CD4-positive, CD25-positive, alpha-beta regulatory T cell (primary cell): ENCODE measurements around the gene SETBP1. TPM values are rescaled to one million over a fixed set of nuclear protein-coding genes. Genes with fewer than 3 reads are reported as not detected.

Experiments used
- ATAC-seq, 2 donors: fragments of 150-1000 bp; cut with Tn5 transposase; one replicate each; pipeline ENCODE4 v1.10.0; 2021; ENCODE audit warnings: low read depth in 2 of 2, moderate number of reproducible peaks in 2 of 2, moderate library complexity in 1 of 2
- DNase-seq, 3 donors: peaks; one replicate each; pipeline versions ENCODE4 v3.0.0 to v3.0.0-alpha.2; 2012 to 2022; ENCODE audit warnings: mixed read lengths in 1 of 3
- H3K27ac ChIP-seq: one replicate; pipeline ENCODE4 v1.7.0; 2013; ENCODE audit warnings: mild to moderate bottlenecking, low read length; ENCODE audit not compliant: insufficient read depth, poor library complexity, severe bottlenecking
- H3K27me3 ChIP-seq: one replicate; pipeline ENCODE4 v1.7.0; 2013; ENCODE audit warnings: low read length; ENCODE audit not compliant: control insufficient read depth, insufficient read depth
- H3K36me3 ChIP-seq: one replicate; pipeline ENCODE4 v1.7.0; 2013; ENCODE audit warnings: mild to moderate bottlenecking, low read length, moderate library complexity; ENCODE audit not compliant: control insufficient read depth, insufficient read depth
- H3K4me1 ChIP-seq: 2 replicates; pipeline ENCODE4 v1.7.0; 2013; ENCODE audit warnings: mild to moderate bottlenecking, low read length; ENCODE audit not compliant: insufficient read depth, control insufficient read depth, poor library complexity, severe bottlenecking
- H3K4me3 ChIP-seq: one replicate; pipeline ENCODE4 v1.7.0; 2013; ENCODE audit warnings: low read depth, mild to moderate bottlenecking, low read length, moderate library complexity
- H3K9me3 ChIP-seq, 2 experiments: 1 replicate in 1 of 2; 2 replicates in 1 of 2; pipeline ENCODE4 v1.7.0; 2013; ENCODE audit warnings: low read length in 2 of 2, mild to moderate bottlenecking in 1 of 2, moderate library complexity in 1 of 2; ENCODE audit not compliant: control insufficient read depth in 2 of 2
- H3K27ac Mint-ChIP-seq, 3 donors: one replicate each; pipeline ENCODE4 v1.8.0; 2020 to 2022; ENCODE audit warnings: mild to moderate bottlenecking in 3 of 3, mixed read lengths in 3 of 3, moderate library complexity in 2 of 3
- H3K27me3 Mint-ChIP-seq: one replicate; pipeline ENCODE4 v1.8.0; 2022; ENCODE audit warnings: mild to moderate bottlenecking, mixed read lengths
- H3K36me3 Mint-ChIP-seq: one replicate; pipeline ENCODE4 v1.8.0; 2020; ENCODE audit warnings: mixed read lengths
- H3K4me1 Mint-ChIP-seq, 4 donors: one replicate each; pipeline ENCODE4 v1.8.0; 2020 to 2022; ENCODE audit warnings: mixed read lengths in 4 of 4, mild to moderate bottlenecking in 1 of 4
- H3K4me3 Mint-ChIP-seq, 4 donors: one replicate each; pipeline ENCODE4 v1.8.0; 2020 to 2022; ENCODE audit warnings: mild to moderate bottlenecking in 4 of 4, mixed read lengths in 4 of 4, moderate library complexity in 3 of 4
- H3K9me3 Mint-ChIP-seq, 7 donors: one replicate each; pipeline ENCODE4 v1.8.0; 2020 to 2022; ENCODE audit warnings: mixed read lengths in 7 of 7, mild to moderate bottlenecking in 3 of 7, moderate library complexity in 2 of 7
- polyA plus RNA-seq, 4 donors: library from polyadenylated mRNA; unstranded; fragments of 300-500 nt; fragmentation: Illumina TruSeq; gene quantifications; one replicate each; pipeline ENCODE4 v1.2.3, GENCODE V29; 2021
- total RNA-seq: library from RNA; stranded (reverse); gene quantifications from one replicate; pipeline ENCODE4 v1.2.3, GENCODE V29; 2022

SETBP1 gene
- total and polyA plus RNA-seq, 5 donors from 2014 or later, result 0.32 to 1.6 (median 0.38) TPM; not detected in 2

DNA sequence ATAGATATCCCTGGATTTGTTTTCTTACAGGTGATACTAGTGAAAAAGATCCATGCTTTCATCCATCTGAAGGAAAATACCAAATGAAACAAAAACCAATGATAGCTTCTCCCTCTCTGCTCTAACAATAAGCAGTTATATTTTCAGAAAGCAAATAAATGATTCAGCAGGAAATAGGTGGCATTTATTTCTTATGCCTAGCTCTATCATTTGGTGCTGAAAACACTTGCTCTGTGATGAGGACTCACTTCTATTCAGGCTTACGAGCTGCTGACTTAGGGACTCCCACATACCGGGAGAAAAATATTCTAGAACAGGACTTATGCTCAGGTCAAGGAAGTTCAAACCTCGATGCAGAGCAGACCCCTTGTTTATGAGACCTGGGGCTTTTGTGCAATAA, 142.6 kb downstream of the SETBP1 start:
- peaks cover 12% of the 10 kb centered on the region for H3K27me3 Mint-ChIP-seq
- no peak for DNase-seq
- no peak for ATAC-seq

DNA sequence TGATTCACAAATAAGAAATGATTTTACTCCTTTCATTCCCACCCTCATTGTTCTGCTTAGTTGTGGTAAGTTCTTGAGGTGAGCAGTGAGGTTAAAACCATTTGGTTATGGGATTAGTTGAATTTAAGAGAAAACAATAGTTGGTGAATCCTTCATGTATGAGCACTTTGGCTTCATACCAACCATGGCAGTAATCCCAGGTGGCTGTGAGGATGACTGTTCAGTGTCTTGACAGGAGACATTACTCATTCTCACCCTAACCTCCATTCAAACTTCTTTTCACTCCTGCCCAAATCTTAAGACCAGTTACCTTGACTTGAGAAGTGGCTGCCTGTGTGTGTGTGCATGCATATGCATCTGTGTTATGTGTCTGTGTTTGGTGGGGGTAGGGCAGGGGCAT, 143.1 kb downstream of the SETBP1 start:
- Histone ChIP-seq H3K4me3 (no peak overlapping the region), H3K9me3 (no peaks in the 10 kb centered on the region), H3K27ac (no peak overlapping the region), H3K27me3 (no peaks in the 10 kb centered on the region), H3K4me1 (no peaks in the 10 kb centered on the region), H3K36me3 (no peaks in the 10 kb centered on the region)
- ATAC-seq (no peak), DNase-seq (no peak)
- peaks cover under 1 to 2% (median 2%) of the 10 kb centered on the region in 4 donors for H3K4me1 Mint-ChIP-seq
- no peak overlapping the region for H3K4me3 Mint-ChIP-seq
- H3K9me3 Mint-ChIP-seq, result peaks cover 0 to 2% (median 0%) of the 10 kb centered on the region in 7 donors
- H3K27me3 Mint-ChIP-seq, result peaks cover 12% of the 10 kb centered on the region
- no peaks in the 10 kb centered on the region for H3K36me3 Mint-ChIP-seq
- H3K27ac Mint-ChIP-seq, result no peak overlapping the region

More for the DNA sequence above, 142.6 kb downstream of the SETBP1 start:
- H3K4me1 ChIP-seq, result no peaks in the 10 kb centered on the region
- H3K36me3 ChIP-seq, result no peaks in the 10 kb centered on the region
- no peaks in the 10 kb centered on the region for H3K9me3 ChIP-seq
- peaks cover 3 to 6% (median 4%) of the 10 kb centered on the region in 4 donors for H3K4me1 Mint-ChIP-seq
- no peak overlapping the region for H3K4me3 Mint-ChIP-seq
- H3K36me3 Mint-ChIP-seq, result no peaks in the 10 kb centered on the region
- H3K9me3 Mint-ChIP-seq, result peaks cover 0 to 2% (median 0%) of the 10 kb centered on the region in 7 donors
- H3K27ac Mint-ChIP-seq, result no peak overlapping the region
- no peaks in the 10 kb centered on the region for H3K27me3 ChIP-seq
- no peak overlapping the region for H3K27ac ChIP-seq
- no peak overlapping the region for H3K4me3 ChIP-seq

DNA sequence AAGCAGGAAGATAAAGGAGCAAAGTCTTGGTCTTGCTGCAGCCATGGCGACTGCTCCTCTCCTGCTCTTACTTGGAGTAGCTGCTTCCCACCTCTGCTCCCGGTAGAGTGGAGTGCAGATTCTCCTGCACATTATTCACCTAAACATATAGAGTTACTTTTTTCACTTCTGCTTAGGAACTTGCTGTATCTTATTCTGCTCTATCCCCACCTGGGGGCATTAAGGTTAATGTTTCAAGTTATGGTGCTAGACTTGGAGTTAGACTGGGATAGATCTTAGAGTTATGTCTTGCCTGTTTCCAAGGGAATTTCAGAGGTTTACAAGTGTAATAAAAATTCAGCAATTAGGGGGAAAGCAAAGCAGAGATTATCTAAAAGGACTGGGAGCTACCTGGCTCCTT, 144.2 kb downstream of the SETBP1 start:
- peaks cover 0 to 2% (median 0%) of the 10 kb centered on the region in 7 donors for H3K9me3 Mint-ChIP-seq
- Histone ChIP-seq H3K4me1 (no peaks in the 10 kb centered on the region), H3K27ac (no peak overlapping the region), H3K4me3 (no peak overlapping the region), H3K27me3 (no peaks in the 10 kb centered on the region), H3K9me3 (no peaks in the 10 kb centered on the region), H3K36me3 (no peaks in the 10 kb centered on the region)
- H3K4me3 Mint-ChIP-seq, result no peak overlapping the region
- H3K4me1 Mint-ChIP-seq, result no peaks in the 10 kb centered on the region
- H3K36me3 Mint-ChIP-seq, result no peaks in the 10 kb centered on the region
- no peak for ATAC-seq
- DNase-seq, result no peak
- no peak overlapping the region for H3K27ac Mint-ChIP-seq
- peaks cover 12% of the 10 kb centered on the region for H3K27me3 Mint-ChIP-seq

DNA sequence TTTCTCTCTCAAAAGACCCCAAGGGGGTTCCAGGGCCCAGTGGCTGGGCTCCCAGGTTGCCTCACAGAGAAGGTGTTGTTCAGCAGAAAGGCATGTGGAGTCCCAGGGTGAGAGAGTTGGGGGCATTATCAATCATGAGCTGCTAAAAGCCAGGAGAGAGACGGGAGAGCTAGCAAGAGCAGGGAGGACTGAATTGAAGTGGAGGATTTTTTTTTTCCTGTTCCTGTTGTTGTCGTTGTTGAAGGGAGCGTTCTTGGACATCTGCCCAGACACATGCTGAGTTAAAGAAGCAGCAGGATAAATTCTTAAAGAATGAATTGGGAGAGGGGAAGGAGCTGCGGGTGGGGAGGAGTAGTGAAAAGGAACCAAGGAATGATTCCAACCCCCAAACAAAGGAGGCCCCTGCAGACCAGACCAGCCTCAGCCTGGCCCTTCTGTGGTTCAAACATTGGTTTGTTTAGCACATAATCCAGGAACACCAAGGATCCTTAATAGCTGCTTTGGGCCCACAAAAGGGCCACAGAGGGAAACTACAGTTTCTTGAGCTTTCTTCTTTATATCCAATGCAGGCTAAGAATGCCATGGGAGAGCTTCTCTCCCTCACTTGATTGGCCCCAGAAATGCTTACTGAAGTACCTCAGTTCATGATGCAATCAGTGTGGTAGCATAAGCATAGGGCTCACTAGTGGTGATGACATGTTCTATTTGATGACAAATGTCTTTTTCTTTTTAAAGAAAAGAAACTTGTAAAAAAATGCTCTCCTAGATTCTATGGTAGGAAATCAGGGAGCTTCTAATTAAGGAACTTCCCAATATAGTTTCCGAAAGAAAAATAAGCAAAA, 146.0 kb downstream of the SETBP1 start:
- Histone ChIP-seq H3K27ac (no peak overlapping the region), H3K4me1 (no peaks in the 10 kb centered on the region), H3K4me3 (no peak overlapping the region), H3K27me3 (no peaks in the 10 kb centered on the region), H3K36me3 (no peaks in the 10 kb centered on the region), H3K9me3 (no peaks in the 10 kb centered on the region)
- no peak for ATAC-seq
- no peaks in the 10 kb centered on the region for H3K36me3 Mint-ChIP-seq
- H3K4me1 Mint-ChIP-seq, result peaks cover 0 to 2% (median 0%) of the 10 kb centered on the region in 4 donors
- peaks cover 12% of the 10 kb centered on the region for H3K27me3 Mint-ChIP-seq
- H3K9me3 Mint-ChIP-seq, result peaks cover 0 to 2% (median 0%) of the 10 kb centered on the region in 7 donors
- H3K4me3 Mint-ChIP-seq, result peak overlapping the region in 1 of 4 donors; percentile 88
- H3K27ac Mint-ChIP-seq, result peak overlapping the region in 1 of 3 donors; percentile 30
- no peak for DNase-seq

DNA sequence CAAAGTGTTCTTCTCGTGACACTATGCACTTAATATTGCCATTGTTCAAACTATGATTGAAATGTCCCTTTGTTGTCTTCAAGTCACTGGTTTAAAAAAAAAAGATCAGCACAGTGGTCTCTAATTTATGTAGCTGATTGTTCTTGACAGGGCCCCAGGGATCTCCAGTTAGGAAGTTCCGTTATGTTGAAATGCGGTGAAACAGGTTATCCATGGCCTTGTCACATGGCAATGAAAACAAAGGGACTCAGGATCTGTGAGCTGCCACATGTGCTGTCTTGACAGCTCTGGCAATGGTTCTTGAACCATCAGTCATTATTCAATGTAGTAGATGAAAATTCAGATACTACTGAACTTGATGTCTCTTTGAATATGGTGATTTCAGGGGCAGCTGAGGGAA, 147.4 kb downstream of the SETBP1 start:
- peaks cover 0 to 2% (median 0%) of the 10 kb centered on the region in 7 donors for H3K9me3 Mint-ChIP-seq
- H3K4me1 Mint-ChIP-seq, result peaks cover 0 to 2% (median 0%) of the 10 kb centered on the region in 4 donors
- Histone ChIP-seq H3K4me1 (no peaks in the 10 kb centered on the region), H3K9me3 (no peaks in the 10 kb centered on the region), H3K36me3 (no peaks in the 10 kb centered on the region), H3K4me3 (no peak overlapping the region), H3K27me3 (no peaks in the 10 kb centered on the region), H3K27ac (no peak overlapping the region)
- no peak overlapping the region for H3K27ac Mint-ChIP-seq
- H3K27me3 Mint-ChIP-seq, result peaks cover 12% of the 10 kb centered on the region
- H3K36me3 Mint-ChIP-seq, result no peaks in the 10 kb centered on the region
- DNase-seq (no peak), ATAC-seq (no peak)
- H3K4me3 Mint-ChIP-seq, result no peak overlapping the region

DNA sequence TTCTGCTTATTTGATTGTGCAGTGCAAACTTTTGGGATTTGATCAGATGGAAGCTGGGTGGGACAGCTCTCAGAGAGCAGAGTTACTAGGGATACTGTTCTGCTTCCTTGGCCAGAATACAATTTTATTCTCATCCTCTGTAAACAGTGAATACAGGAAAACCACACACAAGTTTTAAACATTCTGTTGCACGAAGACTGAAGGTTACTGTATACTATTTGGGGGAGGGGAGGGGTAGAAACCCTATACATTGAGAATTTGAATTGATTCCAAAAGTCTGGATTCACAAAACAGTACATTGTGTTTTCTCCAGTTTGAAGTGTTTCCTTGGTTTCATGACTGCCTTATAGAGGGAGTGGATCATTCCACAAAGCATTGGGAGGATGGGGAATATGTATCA, 149.9 kb downstream of the SETBP1 start:
- no peak overlapping the region for H3K4me3 Mint-ChIP-seq
- Histone ChIP-seq H3K4me3 (no peak overlapping the region), H3K36me3 (no peaks in the 10 kb centered on the region), H3K27me3 (no peaks in the 10 kb centered on the region), H3K4me1 (no peaks in the 10 kb centered on the region), H3K9me3 (no peaks in the 10 kb centered on the region), H3K27ac (no peak overlapping the region)
- peaks cover 0 to 2% (median 0%) of the 10 kb centered on the region in 7 donors for H3K9me3 Mint-ChIP-seq
- H3K27ac Mint-ChIP-seq, result no peak overlapping the region
- peaks cover 12% of the 10 kb centered on the region for H3K27me3 Mint-ChIP-seq
- peaks cover 0 to 4% (median under 1%) of the 10 kb centered on the region in 4 donors for H3K4me1 Mint-ChIP-seq
- ATAC-seq (no peak), DNase-seq (no peak)
- no peaks in the 10 kb centered on the region for H3K36me3 Mint-ChIP-seq

DNA sequence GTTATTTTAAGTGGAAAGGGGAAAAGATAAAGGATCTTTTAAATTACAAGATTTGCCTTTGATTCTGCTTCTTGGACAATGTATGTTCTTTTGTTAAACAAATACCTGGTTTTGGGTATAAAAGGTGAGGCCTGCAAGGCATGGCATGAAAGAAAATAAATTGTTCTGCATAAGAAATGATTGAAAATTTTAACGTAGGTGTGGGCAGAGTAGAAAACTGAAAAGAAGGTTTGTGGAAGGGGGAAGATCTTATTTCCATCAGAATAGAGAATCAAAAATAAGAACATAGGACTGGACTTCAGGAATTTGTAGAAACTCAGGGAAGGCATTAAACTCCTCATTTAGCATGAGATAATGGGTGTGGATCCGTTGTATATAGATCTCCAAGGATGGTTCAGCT, 153.1 kb downstream of the SETBP1 start:
- no peaks in the 10 kb centered on the region for H3K36me3 ChIP-seq
- no peak overlapping the region for H3K4me3 Mint-ChIP-seq
- H3K4me1 Mint-ChIP-seq, result peaks cover 0 to 7% (median under 1%) of the 10 kb centered on the region in 4 donors
- no peak overlapping the region for H3K4me3 ChIP-seq
- DNase-seq (no peak), ATAC-seq (no peak)
- no peaks in the 10 kb centered on the region for H3K27me3 Mint-ChIP-seq
- H3K4me1 ChIP-seq, result peaks cover 2% of the 10 kb centered on the region
- H3K27ac Mint-ChIP-seq, result no peak overlapping the region
- H3K9me3 Mint-ChIP-seq, result no peaks in the 10 kb centered on the region
- no peaks in the 10 kb centered on the region for H3K36me3 Mint-ChIP-seq
- H3K27me3 ChIP-seq, result no peaks in the 10 kb centered on the region
- H3K27ac ChIP-seq, result no peak overlapping the region
- no peaks in the 10 kb centered on the region for H3K9me3 ChIP-seq
